PC-3 (cell line): Measurements from ENCODE around the gene ZNF496. TPM values are rescaled to one million over a fixed set of nuclear protein-coding genes. Genes with fewer than 3 reads are reported as not detected.

Source experiments
- ATAC-seq: fragments of 200-7000 bp; cut with Tn5 transposase; 2 replicates; pipeline ENCODE4 v1.9.1; 2020; ENCODE audit warnings: mild to moderate bottlenecking, moderate library complexity
- BruUV-seq: library from RNA; stranded (reverse); fragments of 400-500 nt; replicated peaks from 2 replicates; lab custom pipeline; 2021; lab: Mats Ljungman, UMichigan
- CTCF ChIA-PET: fragments of 300-600 bp; sonication (Branson Sonifier 250); formaldehyde crosslinking; loops from one replicate; lab custom pipeline; 2022; ENCODE audit warnings: antibody characterized with exemption; lab: Charles Lee
- POLR2A ChIA-PET: fragments of 300-600 bp; sonication (Branson Sonifier 250); formaldehyde crosslinking; loops from one replicate; lab custom pipeline; 2022; ENCODE audit warnings: antibody characterized with exemption; ENCODE audit not compliant: unreplicated experiment; lab: Charles Lee
- DNase-seq: peaks from one replicate; pipeline ENCODE4 v3.0.0-alpha.2; 2015
- H2AFZ ChIP-seq: fragments of 300-600 bp; sonication (generic); 2 replicates; pipeline ENCODE4 v1.6.0; 2016; ENCODE audit warnings: antibody characterized with exemption, low read length
- H3F3A ChIP-seq: fragments of 300-600 bp; sonication (generic); one replicate; pipeline ENCODE4 v1.6.0; 2017; ENCODE audit warnings: antibody characterized with exemption, low read length, control low read depth, mild to moderate bottlenecking; ENCODE audit not compliant: unreplicated experiment
- H3K27ac ChIP-seq: fragments of 300-600 bp; sonication (generic); 2 replicates; pipeline ENCODE4 v1.5.1; 2016; ENCODE audit warnings: mild to moderate bottlenecking, low read length
- H3K27me3 ChIP-seq: fragments of 300-600 bp; sonication (generic); 2 replicates; pipeline ENCODE4 v1.6.1; 2016; ENCODE audit warnings: low read length, mixed read lengths
- H3K36me3 ChIP-seq: fragments of 300-600 bp; sonication (generic); 2 replicates; pipeline ENCODE4 v1.6.1; 2016; ENCODE audit warnings: low read depth, mixed run types, low read length, mixed read lengths
- H3K4me1 ChIP-seq: fragments of 300-600 bp; sonication (generic); 2 replicates; pipeline ENCODE4 v1.5.1; 2016; ENCODE audit warnings: low read length; ENCODE audit not compliant: insufficient read depth
- H3K4me2 ChIP-seq: fragments of 300-600 bp; sonication (generic); 2 replicates; pipeline ENCODE4 v1.6.0; 2016; ENCODE audit warnings: low read length
- H3K4me3 ChIP-seq: fragments of 300-600 bp; sonication (generic); 2 replicates; pipeline ENCODE4 v1.5.1; 2016; ENCODE audit warnings: mild to moderate bottlenecking, low read length, mixed read lengths
- H3K79me2 ChIP-seq: fragments of 300-600 bp; sonication (generic); 2 replicates; pipeline ENCODE4 v1.6.1; 2017; ENCODE audit warnings: low read length, mixed read lengths
- H3K9ac ChIP-seq: fragments of 300-600 bp; sonication (generic); 2 replicates; pipeline ENCODE4 v1.6.0; 2016; ENCODE audit warnings: mild to moderate bottlenecking, low read length
- H3K9me2 ChIP-seq: fragments of 300-600 bp; sonication (generic); replicated peaks from 2 replicates; pipeline ENCODE4 v1.6.1; 2016; ENCODE audit warnings: mixed run types, low read length, mixed read lengths
- H3K9me3 ChIP-seq: fragments of 300-600 bp; sonication (generic); 2 replicates; pipeline ENCODE4 v1.6.1; 2016; ENCODE audit warnings: low read length, mixed read lengths
- H4K20me1 ChIP-seq: fragments of 300-600 bp; sonication (generic); 2 replicates; pipeline ENCODE4 v1.6.1; 2016; ENCODE audit warnings: low read length, mixed read lengths
- CTCF ChIP-seq: fragments of 300-600 bp; sonication (generic); conservative IDR thresholded peaks from 2 replicates; pipeline ENCODE4 v1.5.1; 2017; ENCODE audit warnings: antibody characterized with exemption, low read depth, mild to moderate bottlenecking, low read length
- EZH2 ChIP-seq: fragments of 300-600 bp; sonication (generic); IDR thresholded peaks from one replicate; pipeline ENCODE4 v1.6.1; 2017; ENCODE audit warnings: antibody characterized with exemption, mild to moderate bottlenecking, low read length; ENCODE audit not compliant: unreplicated experiment
- EZH2phosphoT487 ChIP-seq: fragments of 300-600 bp; sonication (generic); IDR thresholded peaks from 2 replicates; pipeline ENCODE4 v1.6.1; 2018; ENCODE audit warnings: mild to moderate bottlenecking, antibody characterized with exemption, low read length, borderline replicate concordance
- intact Hi-C: fragments of 100-400 bp; cut with micrococcal nuclease; formaldehyde crosslinking; loops from 2 replicates; pipeline ENCODE4 v1.9.0; 2023
- total RNA-seq: library from RNA; depleted of rRNA; stranded (reverse); fragments of >200 nt; gene quantifications from 2 replicates; pipeline ENCODE4 v1.2.3, GENCODE V29; 2014

ZNF496 gene
- total RNA-seq, 1 experiment from 2014 or later, result 79.4 TPM

GRCh38 chr1:247337250-247337746 lies 5.6 kb upstream of the ZNF496 start:
- H3K9me3 ChIP-seq, result no peaks in the 10 kb centered on the region
- BruUV-seq, result no TSS peak
- intact Hi-C loops, result no loop called here
- H4K20me1 ChIP-seq, result no peaks in the 10 kb centered on the region
- H3K4me1 ChIP-seq, result peaks cover 64% of the 10 kb centered on the region
- H2AFZ ChIP-seq, result no peak overlapping the region
- H3K4me2 ChIP-seq, result peak overlapping the region; percentile 34
- no peak overlapping the region for H3K4me3 ChIP-seq
- no peak overlapping the region for H3K9ac ChIP-seq
- H3K9me2 ChIP-seq, result no peaks in the 10 kb centered on the region
- no peaks in the 10 kb centered on the region for H3F3A ChIP-seq
- ChIA-PET POLR2A (no interaction called here), CTCF (no interaction called here)
- H3K27ac ChIP-seq, result 0 out of 2 replicates have a peak overlapping the region, but pooled peaks have one; percentile 1
- DNase-seq, result peak; percentile 79
- ATAC-seq, result peak; percentile 37
- H3K79me2 ChIP-seq, result peaks cover 79% of the 10 kb centered on the region
- peaks cover 15% of the 10 kb centered on the region; the same call in 1 of the 2 replicates for H3K36me3 ChIP-seq
- H3K27me3 ChIP-seq, result no peaks in the 10 kb centered on the region
- TF ChIP-seq EZH2phosphoT487, result no peak

- intact Hi-C loops, result no loop called here
- H3K27ac ChIP-seq, result no peak overlapping the region
Measured at GRCh38 chr1:247336390-247336789, 4.7 kb upstream of the ZNF496 start.

GRCh38 chr1:247335882-247336281 lies 4.2 kb upstream of the ZNF496 start:
- H3K27me3 ChIP-seq, result no peaks in the 10 kb centered on the region
- ATAC-seq (no peak), DNase-seq (no peak)
- H3K9me3 ChIP-seq, result no peaks in the 10 kb centered on the region
- intact Hi-C loops, result no loop called here
- no peak overlapping the region for H3K9ac ChIP-seq
- peaks cover 12% of the 10 kb centered on the region; the same call in 1 of the 2 replicates for H3K36me3 ChIP-seq
- H4K20me1 ChIP-seq, result no peaks in the 10 kb centered on the region
- no peak overlapping the region for H3K4me2 ChIP-seq
- peaks cover 65% of the 10 kb centered on the region for H3K4me1 ChIP-seq
- no peaks in the 10 kb centered on the region for H3F3A ChIP-seq
- no peak overlapping the region for H2AFZ ChIP-seq
- H3K27ac ChIP-seq, result no peak overlapping the region
- no peak for TF ChIP-seq EZH2
- TF ChIP-seq EZH2phosphoT487, result no peak
- TF ChIP-seq CTCF, result no peak
- ChIA-PET CTCF (no interaction called here), POLR2A (no interaction called here)
- H3K4me3 ChIP-seq, result no peak overlapping the region
- H3K79me2 ChIP-seq, result peaks cover 89% of the 10 kb centered on the region
- BruUV-seq, result no TSS peak
- no peaks in the 10 kb centered on the region for H3K9me2 ChIP-seq

More at GRCh38 chr1:247336390-247336789, 4.7 kb upstream of the ZNF496 start:
- ChIA-PET POLR2A (no interaction called here), CTCF (no interaction called here)
- DNase-seq, result no peak
- peaks cover 84% of the 10 kb centered on the region for H3K79me2 ChIP-seq
- H3K9me2 ChIP-seq, result no peaks in the 10 kb centered on the region
- H3K27me3 ChIP-seq, result no peaks in the 10 kb centered on the region
- no peaks in the 10 kb centered on the region for H3K9me3 ChIP-seq
- peaks cover 14% of the 10 kb centered on the region; the same call in 1 of the 2 replicates for H3K36me3 ChIP-seq
- no peak overlapping the region for H2AFZ ChIP-seq
- BruUV-seq, result no TSS peak
- H3K4me3 ChIP-seq, result no peak overlapping the region
- no peaks in the 10 kb centered on the region for H4K20me1 ChIP-seq
- no peak overlapping the region for H3K9ac ChIP-seq
- TF ChIP-seq EZH2 (no peak), CTCF (no peak), EZH2phosphoT487 (no peak)
- no peaks in the 10 kb centered on the region for H3F3A ChIP-seq
- H3K4me2 ChIP-seq, result peak overlapping the region; percentile 34
- peaks cover 65% of the 10 kb centered on the region for H3K4me1 ChIP-seq
- no peak for ATAC-seq
